Right cardiac atrium (tissue), 5 donors: ENCODE measurements around the gene OSM. TPM values are rescaled to one million over a fixed set of nuclear protein-coding genes. Genes with fewer than 3 reads are reported as not detected.
"Not testable (repeated sequence)": the region's sequence is repeated elsewhere in the genome, so short reads cannot be mapped to it uniquely, and the experiment has no call there.

Source experiments
- ATAC-seq, 2 donors: fragments of 200-7000 bp; cut with Tn5 transposase; one replicate each; pipeline versions ENCODE4 v1.8.0 to v1.9.1; 2020; ENCODE audit warnings: moderate library complexity in 2 of 2, mild to moderate bottlenecking in 1 of 2
- DNase-seq, 3 donors: peaks; one replicate each; pipeline ENCODE4 v3.0.0-alpha.2; 2020
- H3K27ac ChIP-seq: one replicate; pipeline ENCODE4 v1.5.1; 2013; ENCODE audit warnings: mild to moderate bottlenecking, low read length, control low read depth, moderate library complexity
- H3K27me3 ChIP-seq: one replicate; pipeline ENCODE4 v1.6.1; 2013; ENCODE audit not compliant: control insufficient read depth, insufficient read depth
- H3K4me1 ChIP-seq: one replicate; pipeline ENCODE4 v1.6.1; 2013; ENCODE audit warnings: low read length; ENCODE audit not compliant: control insufficient read depth, insufficient read depth
- H3K4me3 ChIP-seq: one replicate; pipeline ENCODE4 v1.5.1; 2013; ENCODE audit warnings: low read length, control low read depth
- H3K9me3 ChIP-seq: one replicate; pipeline ENCODE4 v1.6.1; 2013; ENCODE audit warnings: low read length; ENCODE audit not compliant: control insufficient read depth
- WGBS: extraction: QIAGEN DNeasy Blood & Tissue Kit; methylation state at CpG from one replicate; pipeline ENCODE4 v1.1.7; 2013; 5-methylcytosine and 5-hydroxymethylcytosine counted together
- intact Hi-C, 4 donors: fragments of 100-400 bp; cut with DNase I; formaldehyde crosslinking; loops; one replicate each; pipeline versions ENCODE4 v1.11.0 to v1.14.0; 2022 to 2023
- polyA plus RNA-seq: library from polyadenylated mRNA; stranded (reverse); fragments of 200-250 nt; gene quantifications from one replicate; pipeline ENCODE4 v1.2.3, GENCODE V29; 2013
- total RNA-seq, 4 donors: library from RNA; stranded (reverse); fragmentation: NEBNext Ultra II Directional; extraction: Animal tissue kit (Norgen Biotek cat#: 25700); gene quantifications; one replicate each; pipeline ENCODE4 v1.2.1, GENCODE V29; 2021
- donor health status: healthy with polysubstance abuse.
- donor health status: DM: no; HTN: yes; CAD: no.
- donor health status: DM: no; HTN: no; CAD: no.
- donor health status: DM: no; HTN: yes; CAD: no; lungs with severe emphysema.
- donor health status: DM: yes; HTN: yes; CAD: no.

The OSM gene
- total and polyA plus RNA-seq, 5 donors, result 0.17 to 1.5 (median 0.28) TPM

DNA sequence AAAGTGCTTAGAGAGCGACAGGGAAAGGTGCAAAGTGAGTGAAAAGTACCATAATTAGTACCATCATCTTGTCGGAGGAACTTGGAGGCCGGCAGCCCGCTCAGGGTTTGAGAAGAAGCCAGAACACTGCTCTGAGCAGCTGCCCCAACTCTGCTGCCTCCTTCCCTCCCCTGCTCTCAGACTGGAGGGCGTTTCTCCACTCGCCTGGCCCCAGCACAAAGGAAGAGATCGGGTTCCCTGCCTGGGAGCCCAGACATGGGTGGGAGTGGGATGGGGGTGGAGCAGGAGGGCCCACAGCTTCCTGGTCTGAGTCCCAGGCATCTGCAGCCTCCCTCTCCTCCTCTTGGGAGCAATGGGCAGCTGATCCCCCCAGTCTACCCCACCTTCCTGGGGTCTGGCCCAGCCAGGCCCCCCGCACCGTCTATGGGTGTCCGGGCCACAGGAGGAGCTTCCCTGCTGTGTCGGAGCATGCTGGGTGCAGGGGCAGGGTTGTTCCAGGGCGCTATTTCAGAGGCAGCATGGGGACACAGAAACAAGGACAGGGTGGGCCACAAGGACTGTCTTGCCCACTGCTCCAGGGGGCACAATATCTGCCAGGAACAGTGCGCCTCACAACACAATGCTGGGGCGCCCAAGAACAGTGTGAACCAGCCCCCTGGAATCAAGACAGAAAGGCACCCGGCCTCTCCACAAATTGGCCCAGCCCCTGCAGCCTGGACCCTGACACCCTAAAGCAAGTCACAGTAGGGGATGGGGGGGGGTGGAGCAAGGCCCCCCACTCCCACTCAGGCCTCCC lies 24.9 kb downstream of the OSM start:
- no peaks in the 10 kb centered on the region for H3K9me3 ChIP-seq
- ATAC-seq, result no peak
- 68% methylated on average over 15 of the region's 15 CpGs for WGBS
- no peak for DNase-seq
- no peak overlapping the region for H3K4me3 ChIP-seq
- no peaks in the 10 kb centered on the region for H3K27me3 ChIP-seq
- intact Hi-C loops, result no loop called here
- H3K4me1 ChIP-seq, result no peaks in the 10 kb centered on the region
- no peak overlapping the region for H3K27ac ChIP-seq

DNA sequence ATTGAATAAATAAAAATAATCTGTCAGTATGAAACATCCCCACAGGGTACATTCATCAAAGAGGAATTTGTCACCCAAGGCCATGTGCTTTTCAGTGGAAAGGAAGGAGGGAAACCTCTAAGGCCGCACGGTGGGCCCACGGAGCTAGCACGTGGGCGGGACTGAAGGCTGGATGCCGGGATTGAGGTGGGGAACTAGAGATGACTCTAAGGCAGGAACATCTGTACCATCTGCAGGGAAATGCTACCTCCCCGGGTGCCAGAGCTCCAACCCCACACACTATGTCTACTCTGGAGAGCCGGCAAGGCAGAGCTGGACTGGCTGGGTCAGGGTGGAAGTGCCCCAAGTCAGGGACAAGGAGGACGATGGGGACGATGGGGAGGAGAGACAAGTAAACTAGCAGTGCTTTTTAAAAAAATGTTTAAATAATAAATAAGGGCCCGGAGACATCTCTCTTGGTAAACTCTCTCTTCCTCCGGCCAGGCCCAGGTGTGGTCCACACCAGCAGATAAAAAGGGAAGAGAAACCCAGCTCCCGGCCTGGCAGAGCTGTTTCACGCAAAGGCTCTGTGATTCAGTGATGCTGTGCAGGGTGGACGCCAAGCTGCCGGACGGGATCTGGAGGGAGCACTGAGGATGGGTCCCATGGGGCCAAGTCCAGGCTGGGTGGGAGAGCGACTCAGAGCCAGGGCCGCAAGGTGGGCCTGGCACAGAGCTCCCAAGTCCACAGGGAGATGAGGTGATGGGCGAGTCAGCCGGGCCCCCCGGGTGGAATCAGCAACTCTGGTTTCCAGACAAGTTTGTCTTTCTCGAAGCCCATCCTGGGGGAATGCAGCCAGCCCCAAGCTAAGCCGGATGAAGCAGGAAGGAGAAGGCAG lies 25.9 kb downstream of the OSM start:
- intact Hi-C loops, result no loop called here
- H3K27ac ChIP-seq, result no peak overlapping the region
- no peak for ATAC-seq
- no peaks in the 10 kb centered on the region for H3K9me3 ChIP-seq
- WGBS, result 76% methylated on average over 24 of the region's 24 CpGs
- no peaks in the 10 kb centered on the region for H3K27me3 ChIP-seq
- no peak overlapping the region for H3K4me3 ChIP-seq
- no peaks in the 10 kb centered on the region for H3K4me1 ChIP-seq
- no peak for DNase-seq

DNA sequence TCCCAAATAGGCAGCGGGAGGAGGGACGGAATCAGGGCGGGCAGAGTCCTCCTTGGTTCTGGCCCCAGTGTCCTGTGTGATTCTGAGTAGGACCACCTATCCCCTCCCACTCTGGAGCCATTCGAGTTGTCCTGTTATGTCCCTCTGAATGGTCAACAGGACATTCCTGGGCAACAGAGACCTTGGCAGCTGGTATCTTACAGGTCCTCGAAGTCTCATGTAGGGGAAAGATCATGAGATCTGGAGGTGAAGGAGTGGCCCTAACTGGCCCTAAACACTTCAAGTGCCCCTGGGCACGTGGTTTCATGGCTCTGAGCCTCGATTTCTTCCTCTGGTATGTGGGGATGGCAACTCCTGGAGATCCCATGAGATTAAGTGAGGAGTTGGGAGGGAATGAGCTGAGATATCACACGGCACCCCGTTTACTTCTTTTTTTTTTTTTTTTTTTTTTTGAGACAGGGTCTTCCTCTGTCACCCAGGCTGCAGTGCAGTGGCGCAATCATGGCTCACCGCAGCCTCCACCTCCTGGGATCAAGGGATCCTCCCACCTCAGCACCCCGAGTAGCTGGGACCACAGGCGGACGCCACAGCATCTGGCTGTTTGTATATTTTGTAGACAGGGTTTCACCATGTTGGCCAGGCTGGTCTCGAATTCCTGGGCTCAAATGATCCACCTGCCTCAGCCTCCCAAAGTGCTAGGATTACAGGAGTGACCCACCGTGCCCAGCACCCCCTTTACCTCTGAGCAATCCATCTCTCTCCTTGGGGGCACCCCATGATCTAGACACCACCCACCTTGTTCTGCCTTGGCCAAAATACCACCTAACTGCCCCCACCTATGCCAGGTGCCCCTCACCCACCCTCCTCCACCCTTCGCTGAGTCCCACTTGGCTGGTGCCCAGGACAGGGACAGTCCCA lies 26.9 kb downstream of the OSM start:
- no peak for DNase-seq
- Histone ChIP-seq H3K4me3 (no peak overlapping the region), H3K27ac (no peak overlapping the region), H3K27me3 (no peaks in the 10 kb centered on the region), H3K4me1 (no peaks in the 10 kb centered on the region), H3K9me3 (no peaks in the 10 kb centered on the region)
- 89% methylated on average over 17 of the region's 17 CpGs for WGBS
- ATAC-seq, result no peak
- intact Hi-C loops, result no loop called here

DNA sequence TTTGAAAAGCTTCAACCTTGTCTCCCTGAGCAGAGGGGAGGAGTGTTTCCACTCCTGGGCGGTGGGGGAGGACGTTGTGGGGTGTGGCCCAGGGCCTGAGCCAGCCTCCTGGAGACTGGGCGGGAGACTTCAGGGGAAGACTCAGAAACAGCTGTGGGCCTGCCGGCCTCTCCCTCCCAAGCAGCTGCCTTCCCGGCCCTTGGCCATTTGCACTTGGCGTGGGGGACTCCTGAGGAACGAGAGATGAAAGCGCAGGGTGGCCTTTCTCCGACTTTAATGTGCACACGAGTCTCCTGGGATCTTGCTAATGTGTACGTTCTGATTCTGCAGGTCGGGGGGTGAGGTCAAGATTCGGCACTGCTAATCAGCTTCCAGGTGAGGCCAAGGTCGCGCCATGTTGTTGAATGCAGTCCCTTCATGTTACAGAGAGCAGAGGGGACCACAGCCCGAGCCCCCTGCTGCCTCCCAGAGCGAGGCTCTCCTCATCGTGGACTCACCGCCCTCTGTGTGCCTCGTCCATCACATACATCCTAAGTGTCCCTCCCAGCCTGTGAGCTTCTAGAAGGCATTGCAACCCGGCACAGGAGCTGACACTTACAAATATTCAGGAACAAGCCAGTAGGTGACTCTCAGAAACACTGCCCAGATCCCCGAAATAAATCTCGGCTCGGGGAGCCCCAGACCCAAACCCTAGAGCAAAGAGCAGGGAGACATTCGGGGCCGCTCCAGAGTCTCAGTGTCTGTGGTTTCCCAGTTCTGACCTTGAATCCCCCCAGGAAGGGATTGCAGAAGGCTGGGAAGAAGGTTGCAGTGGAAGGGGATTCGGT lies 27.8 kb downstream of the OSM start:
- no peak overlapping the region for H3K27ac ChIP-seq
- 66% methylated on average over 27 of the region's 27 CpGs for WGBS
- H3K9me3 ChIP-seq, result no peaks in the 10 kb centered on the region
- no peak overlapping the region for H3K4me3 ChIP-seq
- ATAC-seq (peak; percentile 44 to 66), DNase-seq (peak; percentile 65 to 73 (median 72))
- no peaks in the 10 kb centered on the region for H3K27me3 ChIP-seq
- H3K4me1 ChIP-seq, result no peaks in the 10 kb centered on the region
- intact Hi-C loops, result no loop called here

DNA sequence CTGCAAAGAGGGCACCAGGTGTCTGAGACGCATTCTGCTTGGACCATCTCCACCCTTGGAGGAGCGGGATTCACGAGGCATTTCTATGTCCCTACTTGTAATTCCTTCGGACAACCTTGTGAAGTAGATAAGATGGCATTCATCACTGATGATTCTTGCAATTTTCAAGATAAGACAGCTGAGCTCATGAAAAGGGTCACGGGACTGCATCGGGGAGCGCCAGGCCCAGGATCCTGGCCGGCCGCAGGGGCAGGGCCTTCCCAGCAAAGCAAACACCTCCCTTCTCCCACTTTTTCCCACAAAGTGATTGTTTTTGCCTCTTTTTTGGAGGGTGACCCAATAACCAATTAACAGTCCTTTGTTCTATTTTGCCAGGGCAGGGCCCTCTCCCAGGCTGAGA lies 28.5 kb downstream of the OSM start:
- Histone ChIP-seq H3K27me3 (no peaks in the 10 kb centered on the region), H3K9me3 (no peaks in the 10 kb centered on the region)

DNA sequence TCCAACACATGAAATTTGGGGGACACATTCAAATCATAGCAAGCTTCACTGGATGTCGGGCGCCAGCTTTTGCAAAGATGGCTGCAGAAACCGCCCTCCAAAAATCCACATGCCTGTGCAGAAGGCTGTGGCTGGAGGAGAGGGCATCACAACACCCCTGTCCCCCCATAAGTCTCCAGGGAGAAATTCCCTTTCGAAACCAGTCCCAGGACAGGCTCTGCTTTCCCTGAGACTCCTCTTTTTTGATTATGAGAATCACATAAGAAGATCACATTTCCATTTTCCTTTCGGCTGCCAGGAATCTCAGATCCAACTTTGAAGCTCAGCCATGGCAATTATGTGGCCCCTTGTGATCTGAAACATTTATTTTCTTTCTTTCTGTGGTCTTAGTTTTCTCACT lies 29.8 kb downstream of the OSM start:
- Histone ChIP-seq H3K9me3 (no peaks in the 10 kb centered on the region), H3K4me1 (no peaks in the 10 kb centered on the region), H3K4me3 (no peak overlapping the region), H3K27me3 (no peaks in the 10 kb centered on the region), H3K27ac (no peak overlapping the region)
- DNase-seq, result no peak
- no peak for ATAC-seq
- 97% methylated on average over 5 of the region's 5 CpGs for WGBS
- intact Hi-C loops, result no loop called here

More for the DNA sequence above, 28.5 kb downstream of the OSM start:
- intact Hi-C loops, result no loop called here
- 90% methylated on average over 9 of the region's 9 CpGs for WGBS
- no peak for DNase-seq
- no peak for ATAC-seq
- Histone ChIP-seq H3K27ac (no peak overlapping the region), H3K4me1 (no peaks in the 10 kb centered on the region), H3K4me3 (no peak overlapping the region)

DNA sequence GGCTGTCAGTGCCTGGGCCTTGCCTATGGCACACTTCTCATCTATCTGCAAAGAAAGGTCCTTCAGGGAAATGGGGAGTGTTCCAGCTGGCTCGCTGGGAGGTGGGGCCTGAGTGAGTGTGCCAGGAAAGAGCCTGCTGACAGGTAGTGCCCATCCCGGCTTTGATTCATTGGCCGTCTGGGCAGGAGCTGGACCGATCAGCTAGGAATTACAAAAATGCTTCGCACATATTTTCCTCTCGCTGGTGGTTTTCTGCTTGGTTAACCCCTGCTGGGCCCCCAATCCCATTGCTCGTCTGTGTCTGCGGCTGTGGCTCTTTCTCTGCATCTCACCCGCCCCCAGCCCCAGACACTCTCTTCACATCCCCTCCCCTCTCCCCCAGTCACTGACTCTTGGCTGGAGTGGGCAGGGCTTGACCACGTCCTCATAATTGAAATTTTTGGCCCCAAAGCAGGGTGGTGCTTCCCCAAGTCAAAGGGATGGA lies 30.9 kb downstream of the OSM start:
- Histone ChIP-seq H3K4me3 (no peak overlapping the region), H3K9me3 (no peaks in the 10 kb centered on the region), H3K27ac (no peak overlapping the region), H3K4me1 (no peaks in the 10 kb centered on the region), H3K27me3 (no peaks in the 10 kb centered on the region)
- ATAC-seq (peak in 1 of 2 donors; percentile 50), DNase-seq (no peak)
- 50% methylated on average over 10 of the region's 10 CpGs for WGBS
- intact Hi-C loops, result no loop called here

DNA sequence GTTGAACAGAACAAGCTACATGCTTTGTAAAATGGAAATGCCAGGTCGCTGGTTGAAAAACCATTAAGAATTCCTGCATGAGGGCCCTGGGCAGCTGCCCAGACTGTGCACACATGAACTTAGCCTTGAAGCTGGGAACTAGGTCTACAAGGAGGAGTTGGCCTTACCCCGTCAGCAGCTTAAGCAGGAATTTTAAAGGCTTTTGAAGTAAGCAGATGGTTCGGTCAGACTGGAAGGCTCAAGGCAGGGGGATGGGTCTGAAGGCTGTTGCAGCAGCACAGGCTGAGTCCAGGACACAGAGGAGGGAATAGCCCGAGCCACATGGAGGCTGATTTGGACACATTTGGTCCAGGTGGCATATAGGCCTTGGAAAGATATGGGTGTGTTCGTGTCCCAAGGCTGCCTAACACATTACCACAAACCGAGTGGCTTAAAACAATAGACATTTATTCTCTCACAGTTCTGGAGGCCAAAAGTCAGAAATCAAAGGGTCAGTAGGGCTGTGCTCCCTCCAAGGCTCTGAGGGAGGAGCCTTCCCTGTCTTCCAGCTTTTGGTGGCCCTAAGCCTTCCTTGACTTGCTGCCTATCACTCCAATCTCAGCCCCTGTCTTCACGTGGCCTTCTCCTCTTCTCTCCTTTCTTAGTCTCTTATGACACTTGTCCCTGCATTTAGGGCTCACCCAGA lies 31.7 kb downstream of the OSM start:
- ATAC-seq (no peak), DNase-seq (no peak)
- no peaks in the 10 kb centered on the region for H3K9me3 ChIP-seq
- intact Hi-C loops, result no loop called here
- H3K4me1 ChIP-seq, result no peaks in the 10 kb centered on the region
- no peak overlapping the region for H3K27ac ChIP-seq
- WGBS, result 69% methylated on average over 7 of the region's 7 CpGs
- H3K27me3 ChIP-seq, result no peaks in the 10 kb centered on the region
- no peak overlapping the region for H3K4me3 ChIP-seq

DNA sequence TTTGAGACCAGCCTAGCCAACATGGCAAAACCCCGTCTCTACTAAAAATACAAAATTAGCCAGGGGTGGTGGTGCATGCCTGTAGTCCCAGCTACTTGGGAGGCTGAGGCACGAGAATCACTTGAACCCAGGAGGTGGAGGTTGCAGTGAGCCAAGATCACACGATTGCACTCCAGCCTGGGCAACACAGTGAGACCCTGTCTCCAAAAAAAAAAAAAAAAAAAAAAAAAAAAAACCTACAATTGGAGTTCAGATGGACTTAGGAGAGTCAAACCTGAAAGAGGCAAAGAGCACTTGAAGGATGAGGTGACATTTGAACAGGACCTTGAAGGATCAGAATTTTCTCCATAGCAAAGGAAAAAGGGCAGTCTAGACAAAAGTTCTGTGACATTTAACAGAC lies 32.3 kb downstream of the OSM start:
- ATAC-seq, H3K4me1 ChIP-seq, H3K27ac ChIP-seq, DNase-seq, H3K4me3 ChIP-seq, H3K9me3 ChIP-seq, H3K27me3 ChIP-seq, intact Hi-C loops: not testable (repeated sequence)
- WGBS, result 93% methylated on average over 3 of the region's 3 CpGs
